GM12878 (cell line): ENCODE data around the gene PIK3R2.

Source experiments
- ATF7 ChIP-seq: fragments of 450-650 bp; IDR thresholded peaks from 2 replicates; pipeline ENCODE4 v1.6.1; 2016; ENCODE audit warnings: low read depth, mild to moderate bottlenecking
- EP300 ChIP-seq, 2 experiments: fragments of 150-350 bp in 1 of 2; IDR thresholded peaks; 2 replicates each; pipeline ENCODE4 v1.6.1; 2011 to 2012; ENCODE audit warnings: low read depth in 2 of 2, low read length in 2 of 2, borderline replicate concordance in 1 of 2, improper control_type of control experiment in 1 of 2, inconsistent platforms in 1 of 2; ENCODE audit not compliant: control insufficient read depth in 1 of 2
- HDAC2 ChIP-seq: fragments of 200-600 bp; sonication (generic); IDR thresholded peaks from 2 replicates; pipeline ENCODE4 v1.6.1; 2017
- KDM1A ChIP-seq: fragments of 200-600 bp; sonication (generic); IDR thresholded peaks from 2 replicates; pipeline ENCODE4 v1.6.1; 2016; ENCODE audit warnings: borderline replicate concordance
- POLR2A ChIP-seq: IDR thresholded peaks from 2 replicates; pipeline ENCODE4 v1.6.1; 2011; ENCODE audit warnings: low read depth, mild to moderate bottlenecking, low read length
- POLR2AphosphoS5 ChIP-seq: IDR thresholded peaks from 2 replicates; pipeline ENCODE4 v1.6.1; 2011; ENCODE audit warnings: mild to moderate bottlenecking, low read length, inconsistent platforms
- POU2F2 ChIP-seq: IDR thresholded peaks from 3 replicates; pipeline ENCODE4 v1.6.1; 2011; ENCODE audit warnings: low read depth, mild to moderate bottlenecking, low read length, borderline replicate concordance
- TCF7 ChIP-seq: IDR thresholded peaks from 2 replicates; pipeline ENCODE4 v1.6.1; 2014; ENCODE audit warnings: antibody characterized with exemption, borderline replicate concordance
- TF ChIP-seq, protein P1 (sequence below): IDR thresholded peaks from 2 replicates; pipeline ENCODE4 v1.6.1; 2012; ENCODE audit warnings: low read depth, low read length, improper control_type of control experiment
- TF ChIP-seq, protein P2 (sequence below): IDR thresholded peaks from 2 replicates; pipeline ENCODE4 v1.6.1; 2012; ENCODE audit warnings: improper control_type of control experiment, low read depth, low read length; ENCODE audit not compliant: insufficient replicate concordance
- TF ChIP-seq, protein P3 (sequence below), 3 experiments: IDR thresholded peaks in 2 of 3; conservative IDR thresholded peaks in 1 of 3; 2 replicates each; pipeline ENCODE4 v1.5.1; 2011; ENCODE audit warnings: low read depth in 3 of 3, low read length in 3 of 3, mild to moderate bottlenecking in 3 of 3, control low read depth in 2 of 3, moderate library complexity in 2 of 3, inconsistent platforms in 1 of 3, mixed read lengths in 1 of 3; ENCODE audit not compliant: control insufficient read depth in 2 of 3, insufficient read depth in 1 of 3; ENCODE audit errors: extremely low read depth in 1 of 3
- TF ChIP-seq, protein P4 (sequence below): IDR thresholded peaks from 2 replicates; pipeline ENCODE4 v1.6.1; 2012; ENCODE audit warnings: low read depth, low read length, improper control_type of control experiment
- TF ChIP-seq, protein P5 (sequence below): IDR thresholded peaks from 2 replicates; pipeline ENCODE4 v1.6.1; 2012; ENCODE audit warnings: low read length, inconsistent platforms

DNA sequence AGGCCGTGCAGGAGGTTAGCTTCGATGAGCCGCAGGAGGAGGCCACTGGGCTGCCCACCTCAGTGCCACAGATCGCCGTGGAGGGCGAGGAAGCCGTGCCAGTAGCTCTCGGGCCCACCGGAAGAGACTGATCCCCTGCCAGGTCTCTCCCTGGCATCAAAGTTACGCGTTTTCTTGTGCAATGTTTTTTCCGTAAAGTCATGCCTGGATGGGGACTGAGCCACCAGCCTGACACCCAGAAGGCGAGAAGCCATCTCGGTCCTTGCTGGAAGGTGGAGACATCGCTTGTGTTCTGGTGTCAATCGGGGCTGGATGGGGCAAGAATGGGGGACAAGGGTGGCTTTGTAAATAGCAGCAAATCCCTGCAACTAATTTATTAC, 3.4 kb upstream of the PIK3R2 start:
- TF ChIP-seq, protein P1, sequence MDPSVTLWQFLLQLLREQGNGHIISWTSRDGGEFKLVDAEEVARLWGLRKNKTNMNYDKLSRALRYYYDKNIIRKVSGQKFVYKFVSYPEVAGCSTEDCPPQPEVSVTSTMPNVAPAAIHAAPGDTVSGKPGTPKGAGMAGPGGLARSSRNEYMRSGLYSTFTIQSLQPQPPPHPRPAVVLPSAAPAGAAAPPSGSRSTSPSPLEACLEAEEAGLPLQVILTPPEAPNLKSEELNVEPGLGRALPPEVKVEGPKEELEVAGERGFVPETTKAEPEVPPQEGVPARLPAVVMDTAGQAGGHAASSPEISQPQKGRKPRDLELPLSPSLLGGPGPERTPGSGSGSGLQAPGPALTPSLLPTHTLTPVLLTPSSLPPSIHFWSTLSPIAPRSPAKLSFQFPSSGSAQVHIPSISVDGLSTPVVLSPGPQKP: no peak
- TF ChIP-seq POLR2A (no peak), KDM1A (no peak), ATF7 (no peak), EP300 (IDR thresholded peaks at IDR 0.05; ENCODE audit: borderline replicate concordance in 1 of 2, control insufficient read depth in 1 of 2, low read depth in 2 of 2, low read length in 2 of 2) (no peak), TCF7 (no peak), POU2F2 (no peak), HDAC2 (no peak), POLR2AphosphoS5 (no peak)
- TF ChIP-seq, protein P2, sequence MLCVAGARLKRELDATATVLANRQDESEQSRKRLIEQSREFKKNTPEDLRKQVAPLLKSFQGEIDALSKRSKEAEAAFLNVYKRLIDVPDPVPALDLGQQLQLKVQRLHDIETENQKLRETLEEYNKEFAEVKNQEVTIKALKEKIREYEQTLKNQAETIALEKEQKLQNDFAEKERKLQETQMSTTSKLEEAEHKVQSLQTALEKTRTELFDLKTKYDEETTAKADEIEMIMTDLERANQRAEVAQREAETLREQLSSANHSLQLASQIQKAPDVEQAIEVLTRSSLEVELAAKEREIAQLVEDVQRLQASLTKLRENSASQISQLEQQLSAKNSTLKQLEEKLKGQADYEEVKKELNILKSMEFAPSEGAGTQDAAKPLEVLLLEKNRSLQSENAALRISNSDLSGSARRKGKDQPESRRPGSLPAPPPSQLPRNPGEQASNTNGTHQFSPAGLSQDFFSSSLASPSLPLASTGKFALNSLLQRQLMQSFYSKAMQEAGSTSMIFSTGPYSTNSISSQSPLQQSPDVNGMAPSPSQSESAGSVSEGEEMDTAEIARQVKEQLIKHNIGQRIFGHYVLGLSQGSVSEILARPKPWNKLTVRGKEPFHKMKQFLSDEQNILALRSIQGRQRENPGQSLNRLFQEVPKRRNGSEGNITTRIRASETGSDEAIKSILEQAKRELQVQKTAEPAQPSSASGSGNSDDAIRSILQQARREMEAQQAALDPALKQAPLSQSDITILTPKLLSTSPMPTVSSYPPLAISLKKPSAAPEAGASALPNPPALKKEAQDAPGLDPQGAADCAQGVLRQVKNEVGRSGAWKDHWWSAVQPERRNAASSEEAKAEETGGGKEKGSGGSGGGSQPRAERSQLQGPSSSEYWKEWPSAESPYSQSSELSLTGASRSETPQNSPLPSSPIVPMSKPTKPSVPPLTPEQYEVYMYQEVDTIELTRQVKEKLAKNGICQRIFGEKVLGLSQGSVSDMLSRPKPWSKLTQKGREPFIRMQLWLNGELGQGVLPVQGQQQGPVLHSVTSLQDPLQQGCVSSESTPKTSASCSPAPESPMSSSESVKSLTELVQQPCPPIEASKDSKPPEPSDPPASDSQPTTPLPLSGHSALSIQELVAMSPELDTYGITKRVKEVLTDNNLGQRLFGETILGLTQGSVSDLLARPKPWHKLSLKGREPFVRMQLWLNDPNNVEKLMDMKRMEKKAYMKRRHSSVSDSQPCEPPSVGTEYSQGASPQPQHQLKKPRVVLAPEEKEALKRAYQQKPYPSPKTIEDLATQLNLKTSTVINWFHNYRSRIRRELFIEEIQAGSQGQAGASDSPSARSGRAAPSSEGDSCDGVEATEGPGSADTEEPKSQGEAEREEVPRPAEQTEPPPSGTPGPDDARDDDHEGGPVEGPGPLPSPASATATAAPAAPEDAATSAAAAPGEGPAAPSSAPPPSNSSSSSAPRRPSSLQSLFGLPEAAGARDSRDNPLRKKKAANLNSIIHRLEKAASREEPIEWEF: no peak
- TF ChIP-seq, protein P3, sequence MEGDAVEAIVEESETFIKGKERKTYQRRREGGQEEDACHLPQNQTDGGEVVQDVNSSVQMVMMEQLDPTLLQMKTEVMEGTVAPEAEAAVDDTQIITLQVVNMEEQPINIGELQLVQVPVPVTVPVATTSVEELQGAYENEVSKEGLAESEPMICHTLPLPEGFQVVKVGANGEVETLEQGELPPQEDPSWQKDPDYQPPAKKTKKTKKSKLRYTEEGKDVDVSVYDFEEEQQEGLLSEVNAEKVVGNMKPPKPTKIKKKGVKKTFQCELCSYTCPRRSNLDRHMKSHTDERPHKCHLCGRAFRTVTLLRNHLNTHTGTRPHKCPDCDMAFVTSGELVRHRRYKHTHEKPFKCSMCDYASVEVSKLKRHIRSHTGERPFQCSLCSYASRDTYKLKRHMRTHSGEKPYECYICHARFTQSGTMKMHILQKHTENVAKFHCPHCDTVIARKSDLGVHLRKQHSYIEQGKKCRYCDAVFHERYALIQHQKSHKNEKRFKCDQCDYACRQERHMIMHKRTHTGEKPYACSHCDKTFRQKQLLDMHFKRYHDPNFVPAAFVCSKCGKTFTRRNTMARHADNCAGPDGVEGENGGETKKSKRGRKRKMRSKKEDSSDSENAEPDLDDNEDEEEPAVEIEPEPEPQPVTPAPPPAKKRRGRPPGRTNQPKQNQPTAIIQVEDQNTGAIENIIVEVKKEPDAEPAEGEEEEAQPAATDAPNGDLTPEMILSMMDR (IDR thresholded peaks at IDR 0.05 in 2 of 3, conservative IDR thresholded peaks at IDR 0.05 in 1 of 3; ENCODE audit: control insufficient read depth in 2 of 3, extremely low read depth in 1 of 3, insufficient read depth in 1 of 3, low read depth in 3 of 3, low read length in 3 of 3): no peak
- TF ChIP-seq, protein P4, sequence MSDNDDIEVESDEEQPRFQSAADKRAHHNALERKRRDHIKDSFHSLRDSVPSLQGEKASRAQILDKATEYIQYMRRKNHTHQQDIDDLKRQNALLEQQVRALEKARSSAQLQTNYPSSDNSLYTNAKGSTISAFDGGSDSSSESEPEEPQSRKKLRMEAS: no peak
- TF ChIP-seq, protein P5, sequence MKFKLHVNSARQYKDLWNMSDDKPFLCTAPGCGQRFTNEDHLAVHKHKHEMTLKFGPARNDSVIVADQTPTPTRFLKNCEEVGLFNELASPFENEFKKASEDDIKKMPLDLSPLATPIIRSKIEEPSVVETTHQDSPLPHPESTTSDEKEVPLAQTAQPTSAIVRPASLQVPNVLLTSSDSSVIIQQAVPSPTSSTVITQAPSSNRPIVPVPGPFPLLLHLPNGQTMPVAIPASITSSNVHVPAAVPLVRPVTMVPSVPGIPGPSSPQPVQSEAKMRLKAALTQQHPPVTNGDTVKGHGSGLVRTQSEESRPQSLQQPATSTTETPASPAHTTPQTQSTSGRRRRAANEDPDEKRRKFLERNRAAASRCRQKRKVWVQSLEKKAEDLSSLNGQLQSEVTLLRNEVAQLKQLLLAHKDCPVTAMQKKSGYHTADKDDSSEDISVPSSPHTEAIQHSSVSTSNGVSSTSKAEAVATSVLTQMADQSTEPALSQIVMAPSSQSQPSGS: no peak
